ENCODE results near the gene SENP8. TPM values are rescaled to one million over a fixed set of nuclear protein-coding genes. Genes with fewer than 3 reads are reported as not detected.

The SENP8 gene
- total and polyA plus RNA-seq, 2 of the 4 experiments (the other 2 are of a cell fraction), result 1.6 to 2.9 TPM

GRCh38 chr15:72180761-72181324 is 62.6 kb downstream of the SENP8 start:
- H3K56ac ChIP-seq (ENCODE audit: extremely low read depth, insufficient read depth, low read length), result no peak overlapping the region
- no peak overlapping the region for H4K91ac ChIP-seq (ENCODE audit: insufficient read depth, low read depth, low read length)
- no peak overlapping the region for H2AFZ ChIP-seq (replicated peaks; ENCODE audit: low read length, poor library complexity)
- no peak overlapping the region for H2BK120ac ChIP-seq (ENCODE audit: low read depth, low read length)
- 86% methylated on average over 3 of the region's 5 CpGs; no CpG with 5 or more reads in 1 of the 2 experiments for WGBS, 2 experiments (ENCODE audit: extremely low coverage in 2 of 2, insufficient read length in 1 of 2)
- H2BK20ac ChIP-seq (ENCODE audit: low read depth, low read length), result no peak overlapping the region
- H3K4ac ChIP-seq (ENCODE audit: low read depth, low read length), result no peak overlapping the region
- H3K9me1 ChIP-seq (ENCODE audit: insufficient read depth, low read length), result no peaks in the 10 kb centered on the region
- no peak overlapping the region for H4K8ac ChIP-seq (ENCODE audit: low read depth in 2 of 2, low read length in 2 of 2)
- H3K4me3 ChIP-seq (ENCODE audit: insufficient read depth, low read depth, low read length), result no peak overlapping the region
- CTCF ChIA-PET, result no interaction called here
- H4K20me1 ChIP-seq (ENCODE audit: insufficient read depth, low read length), result no peaks in the 10 kb centered on the region; the same call in 1 of the 2 replicates
- H3K18ac ChIP-seq (ENCODE audit: low read depth, low read length), result no peak overlapping the region
- no TSS peak for BruUV-seq (replicated peaks)
- no peak overlapping the region for H2AK9ac ChIP-seq (replicated peaks; ENCODE audit: low read depth, low read length, poor library complexity)
- H2BK15ac ChIP-seq (ENCODE audit: low read depth, low read length), result no peak overlapping the region
- DNase-seq (no peak), ATAC-seq (ENCODE audit: low read depth) (no peak)
- in situ Hi-C loops (cut with MboI; ENCODE audit: low sequenced_read_pairs), result no loop called here
- H3K4me2 ChIP-seq (ENCODE audit: low read depth, low read length), result no peak overlapping the region
- TF ChIP-seq, protein P1, sequence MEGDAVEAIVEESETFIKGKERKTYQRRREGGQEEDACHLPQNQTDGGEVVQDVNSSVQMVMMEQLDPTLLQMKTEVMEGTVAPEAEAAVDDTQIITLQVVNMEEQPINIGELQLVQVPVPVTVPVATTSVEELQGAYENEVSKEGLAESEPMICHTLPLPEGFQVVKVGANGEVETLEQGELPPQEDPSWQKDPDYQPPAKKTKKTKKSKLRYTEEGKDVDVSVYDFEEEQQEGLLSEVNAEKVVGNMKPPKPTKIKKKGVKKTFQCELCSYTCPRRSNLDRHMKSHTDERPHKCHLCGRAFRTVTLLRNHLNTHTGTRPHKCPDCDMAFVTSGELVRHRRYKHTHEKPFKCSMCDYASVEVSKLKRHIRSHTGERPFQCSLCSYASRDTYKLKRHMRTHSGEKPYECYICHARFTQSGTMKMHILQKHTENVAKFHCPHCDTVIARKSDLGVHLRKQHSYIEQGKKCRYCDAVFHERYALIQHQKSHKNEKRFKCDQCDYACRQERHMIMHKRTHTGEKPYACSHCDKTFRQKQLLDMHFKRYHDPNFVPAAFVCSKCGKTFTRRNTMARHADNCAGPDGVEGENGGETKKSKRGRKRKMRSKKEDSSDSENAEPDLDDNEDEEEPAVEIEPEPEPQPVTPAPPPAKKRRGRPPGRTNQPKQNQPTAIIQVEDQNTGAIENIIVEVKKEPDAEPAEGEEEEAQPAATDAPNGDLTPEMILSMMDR (conservative IDR thresholded peaks at IDR 0.05; ENCODE audit: low read depth, low read length), result no peak
- TF ChIP-seq RAD21 (IDR thresholded peaks at IDR 0.05; ENCODE audit: low read length) (no peak), BHLHE40 (IDR thresholded peaks at IDR 0.05; ENCODE audit: low read depth, low read length) (no peak), NFE2L2 (IDR thresholded peaks at IDR 0.05; ENCODE audit: low read depth, low read length) (no peak), MAZ (IDR thresholded peaks at IDR 0.05; ENCODE audit: borderline replicate concordance, low read depth, low read length) (no peak), RFX5 (IDR thresholded peaks at IDR 0.05; ENCODE audit: low read depth, low read length) (no peak), MAFK (IDR thresholded peaks at IDR 0.05; ENCODE audit: low read depth, low read length) (no peak), USF2 (IDR thresholded peaks at IDR 0.05; ENCODE audit: low read depth, low read length) (no peak)
- no peak overlapping the region for H2BK5ac ChIP-seq (ENCODE audit: low read depth, low read length, poor library complexity, severe bottlenecking)
- H4K5ac ChIP-seq (ENCODE audit: low read depth, low read length), result no peak overlapping the region
- no peaks in the 10 kb centered on the region for H3K9me3 ChIP-seq (ENCODE audit: control insufficient read depth, insufficient read depth, low read length)
- POLR2A ChIA-PET (ENCODE audit: unreplicated experiment), result no interaction called here
- H3K36me3 ChIP-seq (ENCODE audit: control insufficient read depth, insufficient read depth, low read length), result no peaks in the 10 kb centered on the region
- no peak overlapping the region for H3K27ac ChIP-seq (ENCODE audit: insufficient read depth, low read length)
- dilution Hi-C loops (cut with HindIII; ENCODE audit: low sequenced_read_pairs, unreplicated experiment), result no loop called here
- no peak overlapping the region for H3K9ac ChIP-seq (ENCODE audit: low read depth, low read length)
- H2AK5ac ChIP-seq (ENCODE audit: low read depth, low read length), result no peak overlapping the region
- no peak overlapping the region for H3K14ac ChIP-seq (replicated peaks; ENCODE audit: low read depth, low read length)
- H3K23ac ChIP-seq (ENCODE audit: low read depth, low read length), result no peak overlapping the region
- no peaks in the 10 kb centered on the region for H3K79me1 ChIP-seq (ENCODE audit: low read depth in 1 of 2, low read length in 2 of 2)
- peaks cover 35% of the 10 kb centered on the region for H3K27me3 ChIP-seq (ENCODE audit: control insufficient read depth, insufficient read depth, low read length)
- H3K4me1 ChIP-seq (ENCODE audit: control insufficient read depth, insufficient read depth, low read length), result peaks cover 3% of the 10 kb centered on the region; the same call in 1 of the 2 replicates
- intact Hi-C loops (cut with micrococcal nuclease), result no loop called here

All from IMR-90 (cell line).